Measurements from ENCODE around the gene CAMK1D.

DNA sequence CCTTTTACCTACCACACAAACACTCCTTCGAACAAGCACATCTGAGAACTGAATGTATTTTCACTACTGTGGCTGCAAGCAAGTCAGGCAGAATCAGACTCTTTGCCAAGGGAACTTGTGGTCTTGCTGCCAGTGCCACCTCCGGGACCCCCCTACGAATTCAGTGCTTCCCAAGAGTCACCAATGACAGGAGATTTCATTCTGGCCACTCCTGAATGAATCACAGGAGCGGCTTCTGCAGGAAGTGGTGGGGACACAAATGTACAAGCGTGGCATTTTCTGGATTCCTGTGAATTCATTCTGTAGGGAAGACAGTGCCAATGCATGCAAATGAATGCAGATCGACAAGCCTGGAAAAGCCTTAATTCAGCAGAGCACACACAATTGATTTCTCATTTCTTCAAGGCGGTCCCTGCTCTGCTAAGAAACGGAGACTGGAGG lies 161.2 kb downstream of the CAMK1D start:
- TF ChIP-seq IRF1 (CRISPR knock-in tag; IDR thresholded peaks at IDR 0.05) (no peak), ETV6 (CRISPR knock-in tag; IDR thresholded peaks at IDR 0.05) (no peak), GABPB1 (CRISPR knock-in tag; IDR thresholded peaks at IDR 0.05) (no peak), FOXJ3 (CRISPR knock-in tag; IDR thresholded peaks at IDR 0.05; ENCODE audit: borderline replicate concordance) (no peak)

Measured in WTC11 (cell line).